Retinal pigment epithelial cell (primary cell): ENCODE results near the gene SERBP1.

Source experiments
- DNase-seq: peaks from one replicate; pipeline ENCODE4 v3.0.0-alpha.2; 2010; ENCODE audit warnings: low read depth
- H3K4me3 ChIP-seq: 2 replicates; pipeline ENCODE4 v1.5.1; 2011; ENCODE audit warnings: mild to moderate bottlenecking, low read length, control low read depth, moderate library complexity
- TF ChIP-seq, protein P1 (sequence below): conservative IDR thresholded peaks from 2 replicates; pipeline ENCODE4 v1.5.1; 2011; ENCODE audit warnings: low read depth, low read length, control low read depth, inconsistent platforms

The SERBP1 gene

DNA sequence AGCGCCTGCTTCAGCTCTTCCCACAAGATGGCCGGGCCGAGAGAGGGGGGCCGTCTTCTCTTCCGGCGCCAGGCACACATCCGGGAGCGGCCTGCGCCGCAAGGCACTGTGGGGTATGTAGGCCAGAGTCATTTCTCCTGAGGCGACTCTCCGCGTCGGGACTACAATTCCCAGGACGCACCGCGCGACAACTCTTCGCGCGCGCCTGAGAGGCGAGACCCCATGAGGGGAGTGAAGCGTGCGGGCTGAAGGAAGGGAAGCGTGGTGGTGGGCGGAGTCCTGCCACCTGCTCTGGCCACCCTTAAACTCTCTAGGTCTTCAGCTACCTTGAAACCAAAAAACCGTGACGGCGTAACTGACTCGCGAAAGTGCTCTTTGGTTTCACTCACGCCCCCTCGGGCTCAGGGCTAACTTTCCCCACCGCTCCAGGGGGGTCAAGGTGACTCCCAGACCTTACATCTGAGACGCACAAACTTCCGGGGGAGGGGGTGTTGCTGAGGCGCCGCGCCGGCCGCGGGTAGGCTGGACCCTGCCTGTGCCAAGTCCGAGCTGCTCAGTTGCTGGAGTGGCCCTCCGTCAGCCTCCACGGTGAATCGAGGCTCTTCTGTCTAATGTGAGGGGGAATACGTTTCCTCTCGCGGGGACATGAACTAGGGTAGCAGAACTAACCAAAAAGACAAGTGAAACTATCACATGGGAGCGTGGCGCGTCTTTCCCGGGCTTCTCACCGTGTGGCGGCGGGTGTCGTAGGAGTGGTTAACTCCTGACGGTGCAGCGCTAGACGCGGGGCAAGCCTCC is at the start of gene SERBP1:
SERBP1 (minus strand) TSS at position 45 of the 798 bp plus-strand sequence. CDS start 102 bp downstream, outside the sequence.
- H3K4me3 ChIP-seq = peak within 1 kb of the TSS; percentile 97
- DNase-seq = peak; percentile 91
- TF ChIP-seq, protein P1, sequence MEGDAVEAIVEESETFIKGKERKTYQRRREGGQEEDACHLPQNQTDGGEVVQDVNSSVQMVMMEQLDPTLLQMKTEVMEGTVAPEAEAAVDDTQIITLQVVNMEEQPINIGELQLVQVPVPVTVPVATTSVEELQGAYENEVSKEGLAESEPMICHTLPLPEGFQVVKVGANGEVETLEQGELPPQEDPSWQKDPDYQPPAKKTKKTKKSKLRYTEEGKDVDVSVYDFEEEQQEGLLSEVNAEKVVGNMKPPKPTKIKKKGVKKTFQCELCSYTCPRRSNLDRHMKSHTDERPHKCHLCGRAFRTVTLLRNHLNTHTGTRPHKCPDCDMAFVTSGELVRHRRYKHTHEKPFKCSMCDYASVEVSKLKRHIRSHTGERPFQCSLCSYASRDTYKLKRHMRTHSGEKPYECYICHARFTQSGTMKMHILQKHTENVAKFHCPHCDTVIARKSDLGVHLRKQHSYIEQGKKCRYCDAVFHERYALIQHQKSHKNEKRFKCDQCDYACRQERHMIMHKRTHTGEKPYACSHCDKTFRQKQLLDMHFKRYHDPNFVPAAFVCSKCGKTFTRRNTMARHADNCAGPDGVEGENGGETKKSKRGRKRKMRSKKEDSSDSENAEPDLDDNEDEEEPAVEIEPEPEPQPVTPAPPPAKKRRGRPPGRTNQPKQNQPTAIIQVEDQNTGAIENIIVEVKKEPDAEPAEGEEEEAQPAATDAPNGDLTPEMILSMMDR = no peak

DNA sequence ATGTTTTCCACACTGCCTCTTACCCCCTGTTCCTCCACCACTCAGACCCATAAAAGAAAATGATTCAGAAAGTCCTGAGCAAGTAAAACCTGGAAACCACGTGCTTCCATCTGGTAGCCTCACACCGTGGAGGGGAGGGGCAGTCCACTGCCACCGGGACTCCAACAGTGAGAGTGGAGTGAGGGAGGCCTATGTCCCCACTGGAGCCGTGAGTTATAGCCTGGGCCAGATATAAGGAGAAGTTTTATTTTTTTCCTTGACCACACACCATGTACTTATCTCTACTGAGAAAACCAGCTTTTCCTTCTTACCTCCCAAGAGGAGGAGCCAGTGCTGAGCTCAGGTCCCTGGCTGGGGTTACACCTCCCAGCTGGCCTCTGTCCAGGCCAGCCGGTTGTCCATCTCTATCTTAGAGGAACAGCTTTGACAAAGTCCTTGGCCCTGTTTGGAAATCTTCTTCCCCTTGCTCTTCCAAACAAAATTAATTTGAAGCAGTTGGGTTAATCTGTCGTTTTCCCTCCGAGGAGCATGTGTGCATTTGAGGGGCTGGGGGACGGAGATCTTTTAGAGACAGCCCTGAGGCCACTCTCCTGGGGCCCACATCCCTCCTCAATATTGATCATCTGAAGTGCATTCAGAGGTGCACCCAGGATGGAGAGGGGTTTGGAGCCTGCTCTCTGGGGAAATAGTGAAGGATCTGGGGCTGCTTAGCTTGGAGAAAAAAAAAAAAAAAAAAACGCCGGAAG is 49.1 kb upstream of the SERBP1 start:
- DNase-seq = no peak
- no peak overlapping the region for H3K4me3 ChIP-seq
- TF ChIP-seq, protein P1 = no peak

DNA sequence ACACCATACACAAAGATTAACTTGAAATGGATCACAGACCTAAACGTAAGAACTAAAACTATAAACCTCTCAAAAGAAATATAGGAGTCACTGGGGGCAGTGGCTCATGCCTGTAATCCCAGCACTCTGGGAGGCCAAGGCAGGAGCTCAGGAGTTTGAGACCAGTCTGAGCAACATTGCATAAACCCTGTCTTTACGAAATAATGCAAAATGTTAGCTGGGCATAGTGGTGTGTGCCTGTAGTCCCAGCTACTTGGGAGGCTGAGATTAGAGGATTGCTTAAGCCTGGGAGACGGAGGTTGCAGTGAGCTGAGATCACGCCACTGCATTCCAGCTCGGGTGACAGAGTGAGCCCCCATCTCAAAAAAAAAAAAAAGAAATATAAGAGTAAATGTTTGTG is 46.7 kb upstream of the SERBP1 start:
- no peak for DNase-seq
- TF ChIP-seq, protein P1 = no peak
- no peak overlapping the region for H3K4me3 ChIP-seq

DNA sequence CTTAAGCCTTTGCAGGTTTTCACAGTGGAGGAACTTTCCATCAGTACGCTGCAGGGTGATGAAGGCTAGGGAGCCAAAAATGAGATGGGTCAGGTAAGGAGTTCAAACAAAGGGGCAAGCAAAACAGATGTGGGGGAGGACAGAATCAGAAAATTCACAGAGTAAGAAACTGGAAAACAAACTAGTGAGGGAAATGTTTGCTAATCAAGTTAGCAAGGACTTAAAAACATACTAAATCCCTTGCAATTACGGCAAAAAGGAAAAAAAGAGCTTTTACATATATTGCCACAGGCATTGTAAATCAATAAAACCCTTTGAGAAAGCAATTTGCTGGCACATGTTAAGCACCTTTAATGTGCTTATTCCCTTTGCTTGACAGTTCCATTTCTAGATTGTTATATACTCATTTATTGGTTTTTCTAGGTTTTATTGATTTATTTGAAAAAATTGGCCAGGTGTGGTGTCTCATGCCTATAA is 45.8 kb upstream of the SERBP1 start:
- no peak for DNase-seq
- H3K4me3 ChIP-seq = no peak overlapping the region
- TF ChIP-seq, protein P1 = no peak

DNA sequence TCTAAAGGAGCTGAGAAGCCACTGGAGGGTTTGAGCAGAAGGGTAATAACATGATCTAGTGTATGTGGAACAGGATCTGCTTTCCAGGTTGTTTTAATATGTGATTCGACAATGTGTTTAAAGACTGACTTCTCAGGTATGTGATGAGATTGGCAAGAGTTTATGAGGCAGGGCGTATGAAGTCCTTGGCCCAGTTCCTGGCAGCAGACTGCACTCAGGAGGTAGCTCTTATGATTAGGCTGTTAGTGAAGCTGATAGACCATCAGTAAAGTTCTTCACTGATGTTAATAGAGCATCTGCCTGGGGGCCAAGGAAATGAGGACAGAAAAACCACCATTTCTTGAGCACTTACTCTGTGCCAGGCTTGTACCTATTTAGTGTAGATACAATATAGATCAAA is 41.9 kb upstream of the SERBP1 start:
- TF ChIP-seq, protein P1 = no peak
- H3K4me3 ChIP-seq = no peak overlapping the region
- no peak for DNase-seq

DNA sequence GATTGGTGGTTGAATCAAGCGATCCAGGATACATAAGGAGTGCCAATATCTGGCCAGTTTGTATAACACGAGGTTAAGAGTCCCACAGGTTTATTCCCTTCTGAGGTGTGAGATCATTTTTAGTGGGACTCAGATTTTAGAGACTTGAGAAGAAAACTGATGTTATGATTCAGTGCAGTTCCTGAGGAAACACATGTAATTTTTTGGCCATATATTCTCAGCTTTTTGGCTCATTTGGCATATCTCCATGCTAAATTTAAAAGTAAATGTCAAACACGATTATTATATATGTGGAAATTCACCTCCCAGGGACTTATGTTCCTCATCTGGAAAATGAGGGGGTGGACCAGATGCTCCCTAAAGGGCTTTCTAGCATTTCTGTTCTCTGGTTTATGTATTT is 39.2 kb upstream of the SERBP1 start:
- H3K4me3 ChIP-seq = no peak overlapping the region
- TF ChIP-seq, protein P1 = no peak

More for the DNA sequence above, 39.2 kb upstream of the SERBP1 start:
- no peak for DNase-seq
